ENCODE results near the gene KCNAB1.

DNA sequence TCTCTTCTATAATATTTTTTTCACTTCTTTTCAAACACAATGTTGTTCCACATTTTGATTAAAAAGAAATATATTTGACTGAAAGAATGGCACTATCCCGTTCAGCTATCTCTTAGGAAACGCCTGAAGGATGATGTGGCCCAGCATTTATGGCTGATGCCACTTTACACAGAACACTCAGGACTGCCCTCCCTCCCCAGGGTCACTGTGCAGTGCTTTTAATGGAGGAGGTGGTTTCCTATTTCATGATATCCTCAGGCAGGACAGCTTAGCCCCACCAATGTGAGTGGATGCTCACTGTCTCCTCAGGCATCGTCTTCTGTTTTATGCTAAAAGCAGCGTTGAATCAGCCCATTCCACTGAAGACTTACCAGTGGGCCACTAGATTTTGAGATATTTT, 135.9 kb downstream of the KCNAB1 start:
- TF ChIP-seq, protein P1, sequence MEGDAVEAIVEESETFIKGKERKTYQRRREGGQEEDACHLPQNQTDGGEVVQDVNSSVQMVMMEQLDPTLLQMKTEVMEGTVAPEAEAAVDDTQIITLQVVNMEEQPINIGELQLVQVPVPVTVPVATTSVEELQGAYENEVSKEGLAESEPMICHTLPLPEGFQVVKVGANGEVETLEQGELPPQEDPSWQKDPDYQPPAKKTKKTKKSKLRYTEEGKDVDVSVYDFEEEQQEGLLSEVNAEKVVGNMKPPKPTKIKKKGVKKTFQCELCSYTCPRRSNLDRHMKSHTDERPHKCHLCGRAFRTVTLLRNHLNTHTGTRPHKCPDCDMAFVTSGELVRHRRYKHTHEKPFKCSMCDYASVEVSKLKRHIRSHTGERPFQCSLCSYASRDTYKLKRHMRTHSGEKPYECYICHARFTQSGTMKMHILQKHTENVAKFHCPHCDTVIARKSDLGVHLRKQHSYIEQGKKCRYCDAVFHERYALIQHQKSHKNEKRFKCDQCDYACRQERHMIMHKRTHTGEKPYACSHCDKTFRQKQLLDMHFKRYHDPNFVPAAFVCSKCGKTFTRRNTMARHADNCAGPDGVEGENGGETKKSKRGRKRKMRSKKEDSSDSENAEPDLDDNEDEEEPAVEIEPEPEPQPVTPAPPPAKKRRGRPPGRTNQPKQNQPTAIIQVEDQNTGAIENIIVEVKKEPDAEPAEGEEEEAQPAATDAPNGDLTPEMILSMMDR (conservative IDR thresholded peaks at IDR 0.05; ENCODE audit: low read depth, low read length) = no peak
- TF ChIP-seq EZH2 (IDR thresholded peaks at IDR 0.05; ENCODE audit: borderline replicate concordance, low read depth, low read length, poor library complexity, severe bottlenecking) = no peak
